ENCODE results near the gene GALM. TPM values are rescaled to one million over a fixed set of nuclear protein-coding genes. Genes with fewer than 3 reads are reported as not detected.

The GALM gene
- total RNA-seq, 1 experiment from 2014 or later: 10.0 TPM

DNA sequence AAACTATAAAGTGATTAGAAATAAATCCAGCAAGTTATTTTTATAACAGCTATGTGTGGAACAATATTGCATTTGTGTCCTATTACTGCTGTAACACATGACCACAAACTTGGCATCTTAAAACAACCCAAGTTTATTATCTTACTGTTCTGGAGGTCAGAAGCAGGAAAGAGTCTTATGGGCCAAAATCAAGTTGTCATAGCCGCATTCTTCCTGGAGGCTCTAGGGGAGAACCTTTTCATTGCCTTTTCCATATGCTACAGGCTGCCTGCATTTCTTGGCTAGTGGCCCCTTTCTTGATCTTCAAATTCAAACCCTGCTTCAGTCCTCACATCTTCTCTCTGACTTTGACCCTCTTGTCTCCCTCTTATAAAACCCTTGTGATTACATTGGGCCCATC is 36.2 kb upstream of the GALM start:
- no peak overlapping the region for H3K9ac ChIP-seq (ENCODE audit: extremely low read depth, insufficient read length, low read length)
- no peak overlapping the region for H4K5ac ChIP-seq (ENCODE audit: insufficient read length, low read depth, low read length)
- peaks cover 0 to 8% (median 1%) of the 10 kb centered on the region in 3 experiments; a peak in 2 of 7 replicates for H3K36me3 Mint-ChIP-seq (ENCODE audit: insufficient read depth in 1 of 3, low read depth in 3 of 3)
- no peaks in the 10 kb centered on the region for H3K79me1 ChIP-seq (ENCODE audit: insufficient read depth, low read depth, low read length, poor library complexity, severe bottlenecking)
- H3K4me1 Mint-ChIP-seq: peaks cover 6 to 8% of the 10 kb centered on the region in 2 experiments; a peak in 3 of 4 replicates
- H3K27ac Mint-ChIP-seq: no peak overlapping the region
- DNase-seq: no peak
- no peaks in the 10 kb centered on the region for H3K23me2 ChIP-seq (ENCODE audit: insufficient read length, low read depth, low read length, poor library complexity, severe bottlenecking)
- no peaks in the 10 kb centered on the region for H3K79me2 ChIP-seq (ENCODE audit: insufficient read depth, low read length)
- no peak overlapping the region for H2AK5ac ChIP-seq (ENCODE audit: insufficient read length, low read length)
- no peak overlapping the region for H2BK12ac ChIP-seq (ENCODE audit: insufficient read length, low read depth, low read length)
- no peaks in the 10 kb centered on the region for H3K27me3 ChIP-seq (ENCODE audit: insufficient read depth, low read length)
- H4K91ac ChIP-seq (ENCODE audit: insufficient read length, low read depth, low read length): no peak overlapping the region
- H2BK5ac ChIP-seq (ENCODE audit: insufficient read length, low read length): no peak overlapping the region
- H3K4me3 Mint-ChIP-seq: no peak overlapping the region
- no peak overlapping the region for H3K23ac ChIP-seq (ENCODE audit: insufficient read length, low read depth, low read length)
- H3K27me3 Mint-ChIP-seq (ENCODE audit: low read depth): peaks cover 2% of the 10 kb centered on the region; the same call in 1 of the 2 replicates
- H3K14ac ChIP-seq (ENCODE audit: insufficient read depth, low read length): no peak overlapping the region
- H3K4me1 ChIP-seq (ENCODE audit: insufficient read depth, low read length): no peaks in the 10 kb centered on the region
- no peak overlapping the region for H3K4me2 ChIP-seq (ENCODE audit: insufficient read depth, insufficient read length, low read length)
- WGBS (ENCODE audit: extremely low coverage, insufficient read length, low lambda C conversion rate): no CpG with 5 or more reads among the region's 1 CpG
- H3K9me3 ChIP-seq (ENCODE audit: control insufficient read depth, low read depth, low read length): no peaks in the 10 kb centered on the region
- H3K18ac ChIP-seq (ENCODE audit: insufficient read length, low read depth, low read length): no peak overlapping the region
- no peak overlapping the region for H3K27ac ChIP-seq (ENCODE audit: insufficient read length, low read depth, low read length)
- H4K20me1 ChIP-seq (ENCODE audit: control insufficient read depth, insufficient read depth, insufficient read length): no peaks in the 10 kb centered on the region
- no peak overlapping the region for H2BK15ac ChIP-seq (ENCODE audit: low read depth, low read length)
- H3T11ph ChIP-seq (ENCODE audit: low read length): no peak overlapping the region
- no peak overlapping the region for H2BK120ac ChIP-seq (ENCODE audit: low read depth, low read length, poor library complexity, severe bottlenecking)
- no peak overlapping the region for H2AFZ ChIP-seq (ENCODE audit: low read length)
- H4K8ac ChIP-seq (replicated peaks; ENCODE audit: insufficient read length, low read depth, low read length): no peak overlapping the region
- TF ChIP-seq, protein P1, sequence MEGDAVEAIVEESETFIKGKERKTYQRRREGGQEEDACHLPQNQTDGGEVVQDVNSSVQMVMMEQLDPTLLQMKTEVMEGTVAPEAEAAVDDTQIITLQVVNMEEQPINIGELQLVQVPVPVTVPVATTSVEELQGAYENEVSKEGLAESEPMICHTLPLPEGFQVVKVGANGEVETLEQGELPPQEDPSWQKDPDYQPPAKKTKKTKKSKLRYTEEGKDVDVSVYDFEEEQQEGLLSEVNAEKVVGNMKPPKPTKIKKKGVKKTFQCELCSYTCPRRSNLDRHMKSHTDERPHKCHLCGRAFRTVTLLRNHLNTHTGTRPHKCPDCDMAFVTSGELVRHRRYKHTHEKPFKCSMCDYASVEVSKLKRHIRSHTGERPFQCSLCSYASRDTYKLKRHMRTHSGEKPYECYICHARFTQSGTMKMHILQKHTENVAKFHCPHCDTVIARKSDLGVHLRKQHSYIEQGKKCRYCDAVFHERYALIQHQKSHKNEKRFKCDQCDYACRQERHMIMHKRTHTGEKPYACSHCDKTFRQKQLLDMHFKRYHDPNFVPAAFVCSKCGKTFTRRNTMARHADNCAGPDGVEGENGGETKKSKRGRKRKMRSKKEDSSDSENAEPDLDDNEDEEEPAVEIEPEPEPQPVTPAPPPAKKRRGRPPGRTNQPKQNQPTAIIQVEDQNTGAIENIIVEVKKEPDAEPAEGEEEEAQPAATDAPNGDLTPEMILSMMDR (conservative IDR thresholded peaks at IDR 0.05): no peak
- H3K4ac ChIP-seq (ENCODE audit: low read depth, low read length): no peak overlapping the region
- H3K9me3 Mint-ChIP-seq: peaks cover 4 to 6% of the 10 kb centered on the region in 2 experiments; a peak in 3 of 5 replicates
- H3K56ac ChIP-seq (ENCODE audit: insufficient read length, low read depth, low read length): no peak overlapping the region
- H2BK20ac ChIP-seq (ENCODE audit: low read depth, low read length, poor library complexity, severe bottlenecking): no peak overlapping the region

Measured in H9 (cell line).